ENCODE results near the gene MYO16.

MYO16 gene

GRCh38 chr13:109093998-109094397 lies 464.6 kb downstream of the MYO16 start:
- Mint-ChIP-seq H3K4me1 (peaks cover 18% of the 10 kb centered on the region), H3K27ac (no peak overlapping the region), H3K4me3 (no peak overlapping the region), H3K9me3 (peaks cover 13% of the 10 kb centered on the region), H3K36me3 (ENCODE audit: low read depth) (no peaks in the 10 kb centered on the region), H3K27me3 (ENCODE audit: low read depth, poor library complexity) (peaks cover 16% of the 10 kb centered on the region)
- no peak for TF ChIP-seq CTCF (IDR thresholded peaks at IDR 0.05)
- DNase-seq = no peak

- no peak for DNase-seq
These were observed 465.7 kb downstream of the MYO16 start for GRCh38 chr13:109095126-109095525.

GRCh38 chr13:109096101-109096500 lies 466.7 kb downstream of the MYO16 start:
- Mint-ChIP-seq H3K4me1 (peaks cover 18% of the 10 kb centered on the region), H3K4me3 (no peak overlapping the region), H3K27ac (no peak overlapping the region), H3K27me3 (ENCODE audit: low read depth, poor library complexity) (peaks cover 5% of the 10 kb centered on the region), H3K9me3 (peaks cover 15% of the 10 kb centered on the region), H3K36me3 (ENCODE audit: low read depth) (no peaks in the 10 kb centered on the region)
- no peak for TF ChIP-seq CTCF (IDR thresholded peaks at IDR 0.05)
- DNase-seq = no peak

More at GRCh38 chr13:109095126-109095525, 465.7 kb downstream of the MYO16 start:
- peaks cover 15% of the 10 kb centered on the region for H3K27me3 Mint-ChIP-seq (ENCODE audit: low read depth, poor library complexity)
- peaks cover 15% of the 10 kb centered on the region for H3K9me3 Mint-ChIP-seq
- H3K4me3 Mint-ChIP-seq = no peak overlapping the region
- no peaks in the 10 kb centered on the region for H3K36me3 Mint-ChIP-seq (ENCODE audit: low read depth)
- H3K4me1 Mint-ChIP-seq = peaks cover 18% of the 10 kb centered on the region
- TF ChIP-seq CTCF (IDR thresholded peaks at IDR 0.05) = no peak
- peak overlapping the region; percentile 3 for H3K27ac Mint-ChIP-seq

GRCh38 chr13:109100705-109101304 lies 471.4 kb downstream of the MYO16 start:
- no peak for DNase-seq
- Mint-ChIP-seq H3K4me3 (no peak overlapping the region), H3K27ac (no peak overlapping the region), H3K9me3 (peaks cover 8% of the 10 kb centered on the region), H3K4me1 (peaks cover 10% of the 10 kb centered on the region), H3K27me3 (ENCODE audit: low read depth, poor library complexity) (peaks cover 6% of the 10 kb centered on the region), H3K36me3 (ENCODE audit: low read depth) (no peaks in the 10 kb centered on the region)
- no peak for TF ChIP-seq CTCF (IDR thresholded peaks at IDR 0.05)

GRCh38 chr13:109101550-109102144 lies 472.2 kb downstream of the MYO16 start:
- H3K27ac Mint-ChIP-seq = no peak overlapping the region
- H3K4me1 Mint-ChIP-seq = peaks cover 3% of the 10 kb centered on the region
- no peak for TF ChIP-seq CTCF (IDR thresholded peaks at IDR 0.05)
- peaks cover 8% of the 10 kb centered on the region for H3K9me3 Mint-ChIP-seq
- H3K27me3 Mint-ChIP-seq (ENCODE audit: low read depth, poor library complexity) = peaks cover 6% of the 10 kb centered on the region
- no peaks in the 10 kb centered on the region for H3K36me3 Mint-ChIP-seq (ENCODE audit: low read depth)
- DNase-seq = no peak
- no peak overlapping the region for H3K4me3 Mint-ChIP-seq

GRCh38 chr13:109105899-109106298 lies 476.5 kb downstream of the MYO16 start:
- no peaks in the 10 kb centered on the region for H3K9me3 Mint-ChIP-seq
- DNase-seq = no peak
- TF ChIP-seq CTCF (IDR thresholded peaks at IDR 0.05) = no peak

More at GRCh38 chr13:109105899-109106298, 476.5 kb downstream of the MYO16 start:
- Mint-ChIP-seq H3K27me3 (ENCODE audit: low read depth, poor library complexity) (peaks cover 6% of the 10 kb centered on the region), H3K4me1 (no peaks in the 10 kb centered on the region), H3K4me3 (no peak overlapping the region), H3K36me3 (ENCODE audit: low read depth) (no peaks in the 10 kb centered on the region), H3K27ac (no peak overlapping the region)

Measured in nephron progenitor cell (in vitro differentiated cells).